ENCODE measurements around the gene TBC1D22A.

GRCh38 chr22:47080100-47080499 lies 317.6 kb downstream of the TBC1D22A start:
- TF ChIP-seq POLR2A (IDR thresholded peaks at IDR 0.05) (no peak), CTCF (IDR thresholded peaks at IDR 0.05) (no peak)
